Ovary (tissue), 9 donors: Measurements from ENCODE around the gene SWI5. TPM values are rescaled to one million over a fixed set of nuclear protein-coding genes. Genes with fewer than 3 reads are reported as not detected.

ENCODE experiments used
- DNase-seq, 5 donors: peaks; one replicate each; pipeline ENCODE4 v3.0.0-alpha.2; 2019 to 2020
- H3K27ac ChIP-seq, 2 donors: fragments of 200-600 bp; one replicate each; pipeline versions ENCODE4 v1.5.1 to v1.8.0; 2019 to 2022
- H3K27me3 ChIP-seq: fragments of 200-600 bp; one replicate; pipeline ENCODE4 v1.8.0; 2022
- H3K36me3 ChIP-seq: fragments of 200-600 bp; sonication (generic); one replicate; pipeline ENCODE4 v1.5.1; 2019
- H3K4me1 ChIP-seq: one replicate; pipeline ENCODE4 v1.8.1; 2013; ENCODE audit warnings: mild to moderate bottlenecking, moderate library complexity; ENCODE audit not compliant: insufficient read depth
- H3K4me3 ChIP-seq: fragments of 200-600 bp; sonication (generic); one replicate; pipeline ENCODE4 v1.5.1; 2017
- H3K9me3 ChIP-seq, 2 donors: fragments of 200-600 bp in 1 of 2; sonication (generic) in 1 of 2; one replicate each; pipeline versions ENCODE4 v1.5.1 to v1.8.1; 2013 to 2019; ENCODE audit warnings: mild to moderate bottlenecking in 1 of 2, moderate library complexity in 1 of 2
- EP300 ChIP-seq: sonication (generic); formaldehyde crosslinking; IDR thresholded peaks from one replicate; pipeline ENCODE4 v1.6.1; 2017; ENCODE audit warnings: antibody characterized with exemption
- POLR2A ChIP-seq: fragments of 450-650 bp; IDR thresholded peaks from one replicate; pipeline ENCODE4 v1.6.1; 2017; ENCODE audit warnings: antibody characterized with exemption, mild to moderate bottlenecking, moderate library complexity
- WGBS, 3 donors: extraction: QIAGEN DNeasy Blood & Tissue Kit in 1 of 3; methylation state at CpG; one replicate each; pipeline versions ENCODE4 v1.1.5 to v1.1.7; 2013 to 2017; 5-methylcytosine and 5-hydroxymethylcytosine counted together
- intact Hi-C, 4 donors: fragments of 100-400 bp; cut with DNase I; formaldehyde crosslinking; loops; one replicate each; pipeline versions ENCODE4 v1.11.0 to v1.15.1; 2022 to 2023
- polyA plus RNA-seq, 2 donors: library from polyadenylated mRNA; stranded (reverse); fragments of 200-250 nt in 1 of 2; fragments of 350-450 nt in 1 of 2; fragmentation: Illumina TruSeq in 1 of 2; extraction: RNeasy Lipid Tissue Mini Kit (QIAGEN cat#74804) in 1 of 2; gene quantifications; one replicate each; pipeline ENCODE4 v1.2.3, GENCODE V29; 2013 to 2014
- total RNA-seq, 7 donors: library from RNA; depleted of rRNA in 2 of 7; stranded (reverse); fragments of >200 nt in 2 of 7; fragmentation: NEBNext Ultra II Directional in 3 of 7; extraction: Animal tissue kit (Norgen Biotek cat#: 25700) in 3 of 7; gene quantifications; one replicate each; pipeline versions ENCODE4 v1.1.0 to v1.2.4, GENCODE V29; 2016 to 2023
- TF ChIP-seq, protein P1 (sequence below), 3 donors: fragments of 450-650 bp in 2 of 3; fragments of 200-600 bp in 1 of 3; IDR thresholded peaks; one replicate each; pipeline versions ENCODE4 v1.5.1 to v1.8.0; 2016 to 2022; ENCODE audit warnings: antibody characterized with exemption in 3 of 3, mild to moderate bottlenecking in 1 of 3
- donor health status: DM: no; HTN: no; CAD: no; lungs with moderate emphysema.
- donor health status: DM: no; HTN: no; CAD: no.
- donor health status: Bipolar disorder and iron deficiency.
- donor health status: DM: yes; HTN: yes; CAD: no.
- donor health status: DM: no; HTN: no; CAD: no.
- donor health status: DM: yes; HTN: yes; CAD: no.

The SWI5 gene
- total and polyA plus RNA-seq, 9 donors, result 22.4 to 48.9 (median 30.3) TPM

DNA sequence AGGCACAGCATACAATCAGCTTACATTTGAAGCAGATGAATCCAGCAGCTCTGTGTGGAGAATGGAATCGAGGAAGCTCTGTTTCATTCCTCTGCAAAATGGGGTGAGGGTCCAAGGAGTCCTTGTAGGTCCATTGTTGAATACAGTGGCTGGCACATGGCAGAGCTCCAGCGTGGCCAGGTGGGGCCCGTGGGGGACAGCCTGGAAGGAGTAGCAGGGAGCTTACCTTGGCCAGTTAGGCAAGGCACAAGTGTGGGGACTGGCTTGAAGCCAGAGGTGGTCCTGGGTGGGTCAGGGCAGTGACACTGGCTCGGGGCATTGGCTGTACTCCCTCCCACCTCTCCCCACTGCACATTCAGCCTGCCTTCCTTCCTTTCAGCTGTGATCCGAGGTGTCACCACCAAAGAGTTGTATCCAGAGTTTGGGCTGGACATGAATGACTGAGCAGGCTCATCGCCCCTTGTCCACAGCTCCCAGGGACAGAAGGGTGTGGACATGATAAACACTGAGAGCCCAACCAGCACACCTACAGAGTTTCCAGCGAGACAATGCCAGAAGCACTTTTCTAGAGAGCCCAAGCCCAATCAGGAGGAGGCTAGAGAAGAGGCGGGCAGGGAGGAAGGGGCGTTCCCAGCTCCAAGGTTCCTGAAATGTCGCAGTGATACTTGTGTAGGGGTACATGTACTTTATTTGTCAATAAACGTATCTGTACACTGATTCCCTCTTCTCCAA is 12.4 kb downstream of the SWI5 start:
- no peak for DNase-seq

DNA sequence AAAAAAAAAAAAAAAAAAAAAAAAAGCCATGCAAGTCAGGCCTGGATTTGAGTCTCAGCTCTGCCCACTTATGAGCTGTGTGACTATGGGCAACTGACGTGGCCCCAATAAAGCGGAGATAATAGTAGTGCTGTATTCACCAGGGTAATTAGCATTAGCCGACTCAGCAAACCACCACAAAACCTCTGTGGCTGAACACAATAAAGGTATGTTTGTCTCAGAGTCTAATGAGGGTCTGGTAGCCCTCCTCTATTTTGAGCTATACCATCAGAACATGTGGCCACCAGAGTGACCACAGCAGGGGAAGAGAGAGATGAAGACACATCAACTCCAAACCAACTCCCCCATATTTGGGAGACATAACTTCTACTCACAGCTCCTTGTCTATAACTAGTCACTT is 15.9 kb downstream of the SWI5 start:
- Histone ChIP-seq H3K36me3 (no peaks in the 10 kb centered on the region), H3K4me1 (no peaks in the 10 kb centered on the region), H3K4me3 (no peak overlapping the region), H3K9me3 (no peaks in the 10 kb centered on the region), H3K27ac (no peak overlapping the region), H3K27me3 (no peaks in the 10 kb centered on the region)
- intact Hi-C loops, result no loop called here
- DNase-seq, result no peak
- TF ChIP-seq EP300, result no peak
- TF ChIP-seq, protein P1, sequence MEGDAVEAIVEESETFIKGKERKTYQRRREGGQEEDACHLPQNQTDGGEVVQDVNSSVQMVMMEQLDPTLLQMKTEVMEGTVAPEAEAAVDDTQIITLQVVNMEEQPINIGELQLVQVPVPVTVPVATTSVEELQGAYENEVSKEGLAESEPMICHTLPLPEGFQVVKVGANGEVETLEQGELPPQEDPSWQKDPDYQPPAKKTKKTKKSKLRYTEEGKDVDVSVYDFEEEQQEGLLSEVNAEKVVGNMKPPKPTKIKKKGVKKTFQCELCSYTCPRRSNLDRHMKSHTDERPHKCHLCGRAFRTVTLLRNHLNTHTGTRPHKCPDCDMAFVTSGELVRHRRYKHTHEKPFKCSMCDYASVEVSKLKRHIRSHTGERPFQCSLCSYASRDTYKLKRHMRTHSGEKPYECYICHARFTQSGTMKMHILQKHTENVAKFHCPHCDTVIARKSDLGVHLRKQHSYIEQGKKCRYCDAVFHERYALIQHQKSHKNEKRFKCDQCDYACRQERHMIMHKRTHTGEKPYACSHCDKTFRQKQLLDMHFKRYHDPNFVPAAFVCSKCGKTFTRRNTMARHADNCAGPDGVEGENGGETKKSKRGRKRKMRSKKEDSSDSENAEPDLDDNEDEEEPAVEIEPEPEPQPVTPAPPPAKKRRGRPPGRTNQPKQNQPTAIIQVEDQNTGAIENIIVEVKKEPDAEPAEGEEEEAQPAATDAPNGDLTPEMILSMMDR (IDR thresholded peaks at IDR 0.05), result no peak
- WGBS, 3 donors, result 92 to 100% (median 95%) methylated on average over 3 of the region's 3 CpGs

More for the DNA sequence above, 12.4 kb downstream of the SWI5 start:
- Histone ChIP-seq H3K4me1 (no peaks in the 10 kb centered on the region), H3K9me3 (no peaks in the 10 kb centered on the region), H3K27me3 (no peaks in the 10 kb centered on the region), H3K36me3 (no peaks in the 10 kb centered on the region), H3K27ac (no peak overlapping the region), H3K4me3 (no peak overlapping the region)
- WGBS, 3 donors, result 82 to 90% (median 86%) methylated on average over 11 of the region's 11 CpGs
- TF ChIP-seq EP300 (no peak), POLR2A (no peak)
- TF ChIP-seq, protein P1 (IDR thresholded peaks at IDR 0.05), result no peak
- intact Hi-C loops, result loop anchor here in 1 of 4 donors (2.0 kb wide), 1 partner anchor 50 kb away; no protein-coding TSS in a partner anchor

DNA sequence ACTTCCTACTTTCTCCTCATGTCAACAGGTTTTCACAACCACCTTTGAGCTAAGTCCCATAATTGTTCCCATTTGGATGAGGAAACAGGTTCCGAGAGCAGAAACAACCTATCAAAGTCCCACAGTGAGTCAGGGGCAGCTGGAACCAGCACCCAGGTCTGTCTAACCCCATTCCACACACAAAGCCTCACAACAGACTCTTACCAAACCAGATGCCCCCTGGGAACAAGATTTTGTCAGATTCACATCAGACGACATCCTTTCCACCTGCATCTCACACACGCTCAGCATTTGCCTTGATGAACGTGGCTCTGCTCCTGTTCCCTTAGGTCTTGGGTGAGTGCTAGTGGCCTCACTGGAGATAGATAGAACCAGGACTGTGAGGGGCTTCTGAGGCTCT is 17.0 kb downstream of the SWI5 start:
- no peak for DNase-seq
- H3K4me1 ChIP-seq, result no peaks in the 10 kb centered on the region
- H3K36me3 ChIP-seq, result no peaks in the 10 kb centered on the region
- intact Hi-C loops, result no loop called here
- H3K27ac ChIP-seq, result no peak overlapping the region
- TF ChIP-seq EP300 (no peak), POLR2A (no peak)
- TF ChIP-seq, protein P1 (IDR thresholded peaks at IDR 0.05), result no peak
- no peak overlapping the region for H3K4me3 ChIP-seq
- H3K27me3 ChIP-seq, result no peaks in the 10 kb centered on the region
- H3K9me3 ChIP-seq, result no peaks in the 10 kb centered on the region
- WGBS, 3 donors, result 87 to 89% (median 89%) methylated on average over 4 of the region's 4 CpGs

GRCh38 chr9:128294142-128294541 is 18.1 kb downstream of the SWI5 start:
- TF ChIP-seq POLR2A, result no peak
- TF ChIP-seq EP300, result no peak
- TF ChIP-seq, protein P1 (IDR thresholded peaks at IDR 0.05), result no peak
- 81 to 90% (median 88%) methylated on average over 4 of the region's 4 CpGs for WGBS, 3 donors
- Histone ChIP-seq H3K36me3 (no peaks in the 10 kb centered on the region), H3K9me3 (no peaks in the 10 kb centered on the region), H3K4me3 (no peak overlapping the region), H3K27ac (no peak overlapping the region), H3K4me1 (no peaks in the 10 kb centered on the region), H3K27me3 (no peaks in the 10 kb centered on the region)
- no peak for DNase-seq
- intact Hi-C loops, result no loop called here
